ENCODE data around the gene RAD9A. TPM values are rescaled to one million over a fixed set of nuclear protein-coding genes. Genes with fewer than 3 reads are reported as not detected.
A peak's percentile ranks its signal among the peaks of the same experiment; 100 is the strongest.

Gene RAD9A
- total and polyA plus RNA-seq, 9 of the 15 experiments (the other 6 are each of a cell fraction or from before 2014, with no cell fraction given) = 1.4 to 41.2 (median 16.1) TPM

DNA sequence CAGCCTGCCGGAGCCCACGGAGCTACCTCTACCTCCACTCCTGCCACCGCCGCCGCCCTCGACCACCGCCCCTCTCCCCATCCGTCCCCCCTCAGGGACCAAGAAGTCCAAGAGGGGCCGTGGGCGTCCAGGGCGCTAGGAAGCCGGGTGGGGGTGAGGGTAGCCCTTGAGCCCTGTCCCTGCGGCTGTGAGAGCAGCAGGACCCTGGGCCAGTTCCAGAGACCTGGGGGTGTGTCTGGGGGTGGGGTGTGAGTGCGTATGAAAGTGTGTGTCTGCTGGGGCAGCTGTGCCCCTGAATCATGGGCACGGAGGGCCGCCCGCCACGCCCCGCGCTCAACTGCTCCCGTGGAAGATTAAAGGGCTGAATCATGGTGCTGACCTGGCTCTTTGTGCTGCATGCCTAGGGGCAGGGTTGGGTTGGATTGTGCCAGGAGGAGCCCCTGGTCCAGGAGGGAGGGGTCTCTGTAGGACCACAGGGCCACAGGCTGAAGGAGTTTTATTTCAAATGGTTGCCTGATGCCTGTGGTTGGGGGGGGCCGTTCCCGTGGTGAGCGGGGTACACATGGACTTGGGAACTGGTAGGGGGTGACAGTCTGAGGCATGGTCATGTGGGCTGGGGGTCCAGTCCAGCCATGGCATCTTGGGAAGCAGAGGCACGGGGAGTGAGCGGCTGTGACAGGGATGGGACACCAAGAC, 43.4 kb downstream of the RAD9A start:
- H3K36me3 ChIP-seq (ENCODE audit: control insufficient read depth, insufficient read depth, low read length) = peaks cover 88% of the 10 kb centered on the region; the same call in 2 of the 3 replicates
- H3K9me3 ChIP-seq (replicated peaks; ENCODE audit: control insufficient read depth, insufficient read depth, low read depth, low read length) = no peaks in the 10 kb centered on the region
- H3K27me3 ChIP-seq (ENCODE audit: control insufficient read depth in 2 of 2, insufficient read depth in 2 of 2, low read length in 2 of 2) = no peaks in the 10 kb centered on the region
- ATAC-seq (no peak), DNase-seq (ENCODE audit: extremely low read depth in 1 of 4, low spot score in 3 of 4) (no peak), FAIRE-seq (no peak)
- H3K27ac ChIP-seq (ENCODE audit: extremely low read depth, low read depth, low read length) = peak overlapping the region; percentile 86
- no peak overlapping the region for H3K4me2 ChIP-seq (ENCODE audit: insufficient read depth, low read length)
- H3K4me3 ChIP-seq = no peak overlapping the region
- 95% methylated on average over 15 of the region's 26 CpGs for WGBS (ENCODE audit: insufficient coverage, low coverage, missing lambda C conversion rate)
- peak overlapping the region in 1 of 2 experiments; percentile 87; a peak in 2 of 4 replicates for H3K9ac ChIP-seq (ENCODE audit: insufficient read depth in 1 of 2, low read depth in 2 of 2, low read length in 2 of 2)
- TF ChIP-seq POLR2G (IDR thresholded peaks at IDR 0.05; ENCODE audit: low read depth, low read length) (0 out of 2 replicates have a peak, but pooled peaks have one; percentile 6), POLR2A (conservative IDR thresholded peaks at IDR 0.05) (0 out of 2 replicates have a peak, but pooled peaks have one; percentile 11), RBFOX2 (IDR thresholded peaks at IDR 0.05; ENCODE audit: low read depth, low read length) (peak; percentile 21), NR3C1 (CRISPR knock-in tag; IDR thresholded peaks at IDR 0.05) (0 out of 2 replicates have a peak, but pooled peaks have one; percentile 24), NCOA4 (IDR thresholded peaks at IDR 0.05; ENCODE audit: partially characterized antibody) (no peak)
- TF ChIP-seq, protein P1, sequence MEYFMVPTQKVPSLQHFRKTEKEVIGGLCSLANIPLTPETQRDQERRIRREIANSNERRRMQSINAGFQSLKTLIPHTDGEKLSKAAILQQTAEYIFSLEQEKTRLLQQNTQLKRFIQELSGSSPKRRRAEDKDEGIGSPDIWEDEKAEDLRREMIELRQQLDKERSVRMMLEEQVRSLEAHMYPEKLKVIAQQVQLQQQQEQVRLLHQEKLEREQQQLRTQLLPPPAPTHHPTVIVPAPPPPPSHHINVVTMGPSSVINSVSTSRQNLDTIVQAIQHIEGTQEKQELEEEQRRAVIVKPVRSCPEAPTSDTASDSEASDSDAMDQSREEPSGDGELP (CRISPR knock-in tag; IDR thresholded peaks at IDR 0.05; ENCODE audit: borderline replicate concordance) = 0 out of 2 replicates have a peak, but pooled peaks have one; percentile 28
- TF ChIP-seq, protein P2, sequence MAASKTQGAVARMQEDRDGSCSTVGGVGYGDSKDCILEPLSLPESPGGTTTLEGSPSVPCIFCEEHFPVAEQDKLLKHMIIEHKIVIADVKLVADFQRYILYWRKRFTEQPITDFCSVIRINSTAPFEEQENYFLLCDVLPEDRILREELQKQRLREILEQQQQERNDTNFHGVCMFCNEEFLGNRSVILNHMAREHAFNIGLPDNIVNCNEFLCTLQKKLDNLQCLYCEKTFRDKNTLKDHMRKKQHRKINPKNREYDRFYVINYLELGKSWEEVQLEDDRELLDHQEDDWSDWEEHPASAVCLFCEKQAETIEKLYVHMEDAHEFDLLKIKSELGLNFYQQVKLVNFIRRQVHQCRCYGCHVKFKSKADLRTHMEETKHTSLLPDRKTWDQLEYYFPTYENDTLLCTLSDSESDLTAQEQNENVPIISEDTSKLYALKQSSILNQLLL (CRISPR knock-in tag; IDR thresholded peaks at IDR 0.05; ENCODE audit: borderline replicate concordance) = no peak
- TF ChIP-seq, protein P3, sequence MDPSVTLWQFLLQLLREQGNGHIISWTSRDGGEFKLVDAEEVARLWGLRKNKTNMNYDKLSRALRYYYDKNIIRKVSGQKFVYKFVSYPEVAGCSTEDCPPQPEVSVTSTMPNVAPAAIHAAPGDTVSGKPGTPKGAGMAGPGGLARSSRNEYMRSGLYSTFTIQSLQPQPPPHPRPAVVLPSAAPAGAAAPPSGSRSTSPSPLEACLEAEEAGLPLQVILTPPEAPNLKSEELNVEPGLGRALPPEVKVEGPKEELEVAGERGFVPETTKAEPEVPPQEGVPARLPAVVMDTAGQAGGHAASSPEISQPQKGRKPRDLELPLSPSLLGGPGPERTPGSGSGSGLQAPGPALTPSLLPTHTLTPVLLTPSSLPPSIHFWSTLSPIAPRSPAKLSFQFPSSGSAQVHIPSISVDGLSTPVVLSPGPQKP (CRISPR knock-in tag; IDR thresholded peaks at IDR 0.05) = no peak
- H2AFZ ChIP-seq (ENCODE audit: low read depth, low read length) = no peak overlapping the region
- BruUV-seq (replicated peaks) = no TSS peak
- H4K20me1 ChIP-seq (replicated peaks; ENCODE audit: control insufficient read depth, insufficient read depth, low read length) = no peaks in the 10 kb centered on the region
- H3K9me1 ChIP-seq (ENCODE audit: control insufficient read depth, insufficient read depth, low read length) = peaks cover 4% of the 10 kb centered on the region
- POLR2A ChIA-PET = interaction anchor here (1.1 kb wide), 1 partner anchor 15 kb away, joined by 3 read pairs; no protein-coding TSS in a partner anchor
- H3K79me2 ChIP-seq (ENCODE audit: control insufficient read depth, insufficient read depth, low read length) = peaks cover 6% of the 10 kb centered on the region; the same call in 1 of the 3 replicates
- in situ Hi-C loops (cut with MboI) (no loop called here), intact Hi-C loops (cut with micrococcal nuclease) (no loop called here)
- CTCF ChIA-PET (ENCODE audit: low intra/inter-chr PET ratio) = no interaction called here
- peaks cover 16 to 73% of the 10 kb centered on the region in 2 experiments for H3K4me1 ChIP-seq (replicated peaks in 1 of 2; ENCODE audit: control insufficient read depth in 2 of 2, insufficient read depth in 2 of 2, low read length in 2 of 2)
